ENCODE measurements around the gene KDM4C.

- TF ChIP-seq, protein P1, sequence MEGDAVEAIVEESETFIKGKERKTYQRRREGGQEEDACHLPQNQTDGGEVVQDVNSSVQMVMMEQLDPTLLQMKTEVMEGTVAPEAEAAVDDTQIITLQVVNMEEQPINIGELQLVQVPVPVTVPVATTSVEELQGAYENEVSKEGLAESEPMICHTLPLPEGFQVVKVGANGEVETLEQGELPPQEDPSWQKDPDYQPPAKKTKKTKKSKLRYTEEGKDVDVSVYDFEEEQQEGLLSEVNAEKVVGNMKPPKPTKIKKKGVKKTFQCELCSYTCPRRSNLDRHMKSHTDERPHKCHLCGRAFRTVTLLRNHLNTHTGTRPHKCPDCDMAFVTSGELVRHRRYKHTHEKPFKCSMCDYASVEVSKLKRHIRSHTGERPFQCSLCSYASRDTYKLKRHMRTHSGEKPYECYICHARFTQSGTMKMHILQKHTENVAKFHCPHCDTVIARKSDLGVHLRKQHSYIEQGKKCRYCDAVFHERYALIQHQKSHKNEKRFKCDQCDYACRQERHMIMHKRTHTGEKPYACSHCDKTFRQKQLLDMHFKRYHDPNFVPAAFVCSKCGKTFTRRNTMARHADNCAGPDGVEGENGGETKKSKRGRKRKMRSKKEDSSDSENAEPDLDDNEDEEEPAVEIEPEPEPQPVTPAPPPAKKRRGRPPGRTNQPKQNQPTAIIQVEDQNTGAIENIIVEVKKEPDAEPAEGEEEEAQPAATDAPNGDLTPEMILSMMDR (IDR thresholded peaks at IDR 0.05): no peak
- TF ChIP-seq EZH2 (IDR thresholded peaks at IDR 0.05): no peak
These were observed 346.0 kb downstream of the KDM4C start for GRCh38 chr9:7103771-7104170.

All from neural progenitor cell (in vitro differentiated cells).